Tibial artery (tissue), 4 donors: Measurements from ENCODE around the gene SDK1.

Experiments used
- DNase-seq, 2 donors: peaks; one replicate each; pipeline ENCODE4 v3.0.0-alpha.2; 2019
- H3K27ac ChIP-seq, 2 donors: fragments of 200-600 bp; sonication (generic) in 1 of 2; 1 replicate in 1 of 2; 2 replicates in 1 of 2; pipeline ENCODE4 v1.5.1; 2018 to 2019; ENCODE audit warnings: mild to moderate bottlenecking in 1 of 2
- H3K27me3 ChIP-seq, 2 donors: fragments of 200-600 bp; sonication (generic) in 1 of 2; one replicate each; pipeline versions ENCODE4 v1.5.1 to v1.6.0; 2016 to 2019
- H3K36me3 ChIP-seq, 3 donors: fragments of 200-600 bp; sonication (generic) in 2 of 3; one replicate each; pipeline ENCODE4 v1.5.1; 2016 to 2019; ENCODE audit warnings: mild to moderate bottlenecking in 2 of 3
- H3K4me1 ChIP-seq, 4 donors: fragments of 200-600 bp; sonication (generic) in 2 of 4; 1 replicate in 3 of 4; 2 replicates in 1 of 4; pipeline ENCODE4 v1.5.1; 2016 to 2019
- H3K4me3 ChIP-seq, 2 donors: fragments of 200-600 bp; sonication (generic) in 1 of 2; 1 replicate in 1 of 2; 2 replicates in 1 of 2; pipeline ENCODE4 v1.5.1; 2018 to 2019; ENCODE audit warnings: mild to moderate bottlenecking in 2 of 2
- H3K9me3 ChIP-seq, 3 donors: fragments of 200-600 bp; sonication (generic) in 1 of 3; one replicate each; pipeline ENCODE4 v1.5.1; 2016 to 2019
- intact Hi-C: fragments of 100-400 bp; cut with DNase I; formaldehyde crosslinking; loops from one replicate; pipeline ENCODE4 v1.15.0; 2023; ENCODE audit warnings: low total_unique reads
- TF ChIP-seq, protein P1 (sequence below), 2 experiments: fragments of 200-600 bp in 1 of 2; fragments of 450-650 bp in 1 of 2; IDR thresholded peaks; one replicate each; pipeline ENCODE4 v1.5.1; 2017 to 2019; ENCODE audit warnings: antibody characterized with exemption in 2 of 2, mild to moderate bottlenecking in 1 of 2, moderate library complexity in 1 of 2

The SDK1 gene

DNA sequence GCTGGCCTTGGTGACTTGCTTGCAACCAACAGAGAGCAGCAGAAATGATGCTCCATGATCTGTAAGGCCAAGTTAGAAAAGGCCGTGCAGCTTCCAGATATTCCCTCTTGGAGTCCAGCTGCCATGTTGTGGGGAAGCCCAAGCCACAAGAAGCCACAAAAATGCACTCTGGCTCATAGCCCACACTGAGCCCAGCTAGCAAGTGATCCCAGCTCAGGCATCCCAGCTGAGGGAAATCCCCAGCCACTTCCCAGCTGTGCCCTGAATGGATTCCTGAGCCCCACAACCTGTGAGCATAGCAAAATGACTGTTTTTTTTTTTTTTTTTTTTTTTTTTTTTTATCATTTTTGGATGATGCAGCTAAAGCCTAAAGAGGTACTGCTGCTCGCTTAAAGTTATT lies 11.1 kb upstream of the SDK1 start:
- intact Hi-C loops, result loop anchor here (10.0 kb wide), 1 partner anchor 405 kb away; no protein-coding TSS in a partner anchor
- Histone ChIP-seq H3K27me3 (no peaks in the 10 kb centered on the region), H3K9me3 (peaks cover 0 to 5% (median 0%) of the 10 kb centered on the region in 3 donors), H3K36me3 (no peaks in the 10 kb centered on the region), H3K27ac (no peak overlapping the region), H3K4me1 (no peaks in the 10 kb centered on the region), H3K4me3 (no peak overlapping the region)
- DNase-seq, result no peak
- TF ChIP-seq, protein P1, sequence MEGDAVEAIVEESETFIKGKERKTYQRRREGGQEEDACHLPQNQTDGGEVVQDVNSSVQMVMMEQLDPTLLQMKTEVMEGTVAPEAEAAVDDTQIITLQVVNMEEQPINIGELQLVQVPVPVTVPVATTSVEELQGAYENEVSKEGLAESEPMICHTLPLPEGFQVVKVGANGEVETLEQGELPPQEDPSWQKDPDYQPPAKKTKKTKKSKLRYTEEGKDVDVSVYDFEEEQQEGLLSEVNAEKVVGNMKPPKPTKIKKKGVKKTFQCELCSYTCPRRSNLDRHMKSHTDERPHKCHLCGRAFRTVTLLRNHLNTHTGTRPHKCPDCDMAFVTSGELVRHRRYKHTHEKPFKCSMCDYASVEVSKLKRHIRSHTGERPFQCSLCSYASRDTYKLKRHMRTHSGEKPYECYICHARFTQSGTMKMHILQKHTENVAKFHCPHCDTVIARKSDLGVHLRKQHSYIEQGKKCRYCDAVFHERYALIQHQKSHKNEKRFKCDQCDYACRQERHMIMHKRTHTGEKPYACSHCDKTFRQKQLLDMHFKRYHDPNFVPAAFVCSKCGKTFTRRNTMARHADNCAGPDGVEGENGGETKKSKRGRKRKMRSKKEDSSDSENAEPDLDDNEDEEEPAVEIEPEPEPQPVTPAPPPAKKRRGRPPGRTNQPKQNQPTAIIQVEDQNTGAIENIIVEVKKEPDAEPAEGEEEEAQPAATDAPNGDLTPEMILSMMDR (IDR thresholded peaks at IDR 0.05), result no peak

DNA sequence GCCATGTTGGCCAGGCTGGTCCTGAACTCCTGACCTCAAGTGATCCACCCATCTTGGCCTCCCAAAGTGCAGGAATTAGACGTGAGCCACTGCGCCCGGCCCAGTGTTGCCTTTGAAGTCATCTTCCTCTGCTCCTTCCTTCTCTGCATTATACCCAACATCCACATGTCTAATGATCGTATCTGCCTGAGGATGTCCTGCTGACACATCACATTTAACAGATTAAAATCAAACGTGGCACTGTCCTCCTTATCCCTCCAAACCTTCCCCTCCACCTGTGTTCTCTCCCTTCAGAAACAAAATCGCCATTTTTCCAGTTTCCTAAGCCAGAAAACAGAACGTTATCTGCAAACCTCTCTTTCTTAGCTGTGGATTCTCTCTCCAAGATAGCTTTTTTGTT lies 8.4 kb upstream of the SDK1 start:
- Histone ChIP-seq H3K4me3 (no peak overlapping the region), H3K4me1 (no peaks in the 10 kb centered on the region), H3K9me3 (peaks cover 0 to 5% (median 0%) of the 10 kb centered on the region in 3 donors), H3K36me3 (no peaks in the 10 kb centered on the region), H3K27ac (no peak overlapping the region), H3K27me3 (no peaks in the 10 kb centered on the region)
- DNase-seq, result no peak
- TF ChIP-seq, protein P1 (IDR thresholded peaks at IDR 0.05), result no peak
- intact Hi-C loops, result no loop called here

DNA sequence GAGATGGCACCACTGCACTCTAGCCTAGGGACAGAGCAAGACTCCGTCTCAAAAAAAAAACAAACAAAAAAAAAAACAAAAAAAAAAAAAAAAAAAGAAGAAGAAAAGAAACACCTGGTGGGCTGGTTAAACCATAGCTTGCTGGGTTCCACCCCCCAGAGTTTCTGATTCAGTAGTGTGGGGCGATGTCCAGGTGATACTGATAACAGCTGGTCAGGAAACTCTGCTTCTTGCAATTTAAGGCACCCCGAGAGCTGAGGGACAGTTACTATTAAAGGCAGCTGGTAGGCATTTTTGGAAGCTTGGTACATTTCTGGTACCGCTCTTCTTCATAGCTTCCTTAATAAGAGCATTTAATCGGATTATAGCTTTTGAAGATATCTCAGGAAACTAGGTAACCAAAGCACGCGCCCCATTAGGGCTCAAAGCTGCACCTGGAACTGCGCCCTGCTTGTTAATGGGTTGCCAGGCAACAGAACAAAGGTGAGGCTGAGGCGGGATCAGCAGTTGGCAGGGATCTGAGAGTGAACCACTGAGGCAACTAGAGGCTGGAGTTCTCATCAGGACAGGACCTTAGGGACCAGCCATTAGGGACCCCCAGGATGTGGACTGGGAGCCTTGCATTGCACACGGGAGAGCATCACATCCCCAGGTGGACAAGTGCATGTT lies 6.5 kb upstream of the SDK1 start:
- H3K9me3 ChIP-seq, result peaks cover 0 to 5% (median 0%) of the 10 kb centered on the region in 3 donors
- H3K4me1 ChIP-seq, result no peaks in the 10 kb centered on the region
- intact Hi-C loops, result no loop called here
- H3K27me3 ChIP-seq, result no peaks in the 10 kb centered on the region
- no peaks in the 10 kb centered on the region for H3K36me3 ChIP-seq
- H3K27ac ChIP-seq, result no peak overlapping the region
- TF ChIP-seq, protein P1 (IDR thresholded peaks at IDR 0.05), result no peak
- no peak for DNase-seq
- no peak overlapping the region for H3K4me3 ChIP-seq

DNA sequence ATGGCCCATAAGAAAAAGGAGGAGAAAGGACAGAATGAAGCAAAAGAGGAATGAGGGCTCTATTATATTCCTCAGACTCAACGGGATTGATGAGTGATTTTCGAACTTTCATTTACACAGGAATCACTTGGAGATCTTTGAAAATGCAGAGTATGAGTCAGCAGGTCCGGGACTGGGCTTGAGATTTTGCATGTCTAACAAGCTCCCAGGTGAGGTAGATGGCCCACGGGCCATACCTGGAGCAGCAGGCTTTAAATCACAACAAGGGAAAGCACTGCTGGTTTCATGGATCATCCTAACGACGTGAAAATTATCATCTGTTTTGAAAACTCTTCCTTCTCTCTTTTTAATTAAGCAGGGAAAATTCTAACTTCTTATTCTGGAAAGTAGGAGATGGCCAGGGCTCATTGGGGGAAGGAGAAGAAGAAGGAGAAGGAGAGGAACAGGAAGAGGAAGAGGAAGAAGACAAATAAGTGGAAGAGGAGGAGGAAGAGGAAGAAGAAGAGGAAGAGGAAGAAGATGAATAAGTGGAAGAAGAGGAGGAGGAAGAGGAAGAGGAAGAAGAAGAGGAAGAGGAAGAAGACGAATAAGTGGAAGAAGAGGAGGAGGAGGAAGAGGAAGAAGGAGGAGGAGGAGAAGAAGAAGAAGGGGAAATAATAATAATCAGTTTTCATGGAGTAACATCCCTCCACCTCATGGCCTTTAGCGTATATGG lies 3.8 kb upstream of the SDK1 start:
- Histone ChIP-seq H3K27me3 (no peaks in the 10 kb centered on the region), H3K36me3 (no peaks in the 10 kb centered on the region), H3K4me1 (peaks cover 0 to 8% (median 8%) of the 10 kb centered on the region in 4 donors), H3K27ac (no peak overlapping the region), H3K9me3 (no peaks in the 10 kb centered on the region), H3K4me3 (no peak overlapping the region)
- DNase-seq, result no peak
- TF ChIP-seq, protein P1 (IDR thresholded peaks at IDR 0.05), result no peak
- intact Hi-C loops, result no loop called here

DNA sequence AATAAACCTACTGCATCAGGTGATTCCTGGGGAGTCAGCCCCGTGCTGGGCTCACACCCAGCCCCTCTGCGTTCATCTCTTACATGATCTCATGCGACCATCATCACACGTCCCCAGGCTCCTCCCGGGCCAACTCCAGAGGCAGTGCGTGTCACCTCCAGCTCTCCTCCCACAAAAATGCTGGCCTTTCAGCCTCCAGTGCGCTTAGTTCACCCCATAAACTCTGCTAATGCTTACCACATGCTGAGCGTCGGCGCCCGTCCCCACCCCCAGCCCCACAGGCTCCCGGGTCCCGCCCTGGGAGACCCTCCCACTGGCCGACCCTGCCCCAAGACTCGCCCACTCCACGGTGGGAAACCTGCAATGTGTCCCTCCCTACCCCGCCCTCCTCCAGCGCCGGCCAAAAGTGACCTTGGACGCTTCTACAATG lies 816 bp upstream of the SDK1 start:
- TF ChIP-seq, protein P1 (IDR thresholded peaks at IDR 0.05), result no peak
- no peaks in the 10 kb centered on the region for H3K9me3 ChIP-seq
- no peak for DNase-seq
- H3K27me3 ChIP-seq, result no peaks in the 10 kb centered on the region
- peak overlapping the region in 1 of 2 donors; percentile 43 for H3K27ac ChIP-seq
- H3K4me3 ChIP-seq, result peak overlapping the region; percentile 70 to 78
- intact Hi-C loops, result loop anchor here (5.0 kb wide), 1 partner anchor 597 kb away; no protein-coding TSS in a partner anchor
- peaks cover 0 to 29% (median 8%) of the 10 kb centered on the region in 4 donors for H3K4me1 ChIP-seq
- H3K36me3 ChIP-seq, result no peaks in the 10 kb centered on the region
